SKM-1 (cell line): ENCODE data around the gene EVI2A.

Experiments
- DNase-seq: peaks from one replicate; lab custom pipeline; 2025; ENCODE audit not compliant: unreplicated experiment; lab: John Stamatoyannopoulos, UW

EVI2A gene

GRCh38 chr17:31279401-31279800 lies 42.0 kb downstream of the EVI2A start:
- no peak for DNase-seq

GRCh38 chr17:31275116-31275515 lies 46.3 kb downstream of the EVI2A start:
- DNase-seq: no peak

- DNase-seq: peak; percentile 79
Observed at GRCh38 chr17:31274252-31274651, 47.2 kb downstream of the EVI2A start.

- DNase-seq: no peak
Observed at GRCh38 chr17:31273516-31273915, 47.9 kb downstream of the EVI2A start.

- no peak for DNase-seq
Observed at GRCh38 chr17:31272803-31273202, 48.6 kb downstream of the EVI2A start.

- DNase-seq: no peak
Observed at GRCh38 chr17:31272236-31272635, 49.2 kb downstream of the EVI2A start.

- DNase-seq: no peak
Observed at GRCh38 chr17:31269578-31269983, 51.8 kb downstream of the EVI2A start.

- DNase-seq: no peak
Observed at GRCh38 chr17:31269036-31269577, 52.3 kb downstream of the EVI2A start.
